ENCODE measurements around the gene ENTREP1.

- TF ChIP-seq CTCF (IDR thresholded peaks at IDR 0.05) (no peak), POLR2A (IDR thresholded peaks at IDR 0.05) (no peak), EP300 (IDR thresholded peaks at IDR 0.05) (no peak)
These were observed 27.6 kb upstream of the ENTREP1 start for GRCh38 chr9:69297300-69297980.
